Stomach (tissue), 4 donors: Measurements from ENCODE around the gene CHMP4A.

Experiments
- CTCF ChIP-seq, 7 experiments: fragments of 450-650 bp in 4 of 7; fragments of 200-600 bp in 3 of 7; sonication (generic) in 3 of 7; IDR thresholded peaks; one replicate each; pipeline ENCODE4 v1.5.1; 2016 to 2019; ENCODE audit warnings: antibody characterized with exemption in 7 of 7, control low read depth in 2 of 7, mild to moderate bottlenecking in 1 of 7
- EP300 ChIP-seq: sonication (generic); formaldehyde crosslinking; IDR thresholded peaks from one replicate; pipeline ENCODE4 v1.6.1; 2017; ENCODE audit warnings: antibody characterized with exemption
- POLR2A ChIP-seq, 4 donors: fragments of 450-650 bp; IDR thresholded peaks; one replicate each; pipeline ENCODE4 v1.6.1; 2016; ENCODE audit warnings: antibody characterized with exemption in 4 of 4, control low read depth in 2 of 4, mild to moderate bottlenecking in 1 of 4, moderate library complexity in 1 of 4
- POLR2AphosphoS5 ChIP-seq, 3 donors: sonication (generic); formaldehyde crosslinking; IDR thresholded peaks; one replicate each; pipeline ENCODE4 v1.6.1; 2016; ENCODE audit warnings: antibody characterized with exemption in 3 of 3

GRCh38 chr14:24258119-24258518, 44.8 kb upstream of the CHMP4A start:
- TF ChIP-seq CTCF (IDR thresholded peaks at IDR 0.05) (no peak), POLR2A (IDR thresholded peaks at IDR 0.05) (no peak), EP300 (no peak), POLR2AphosphoS5 (IDR thresholded peaks at IDR 0.05) (no peak)
